Mesendoderm (in vitro differentiated cells): ENCODE results near the gene DAAM1.

Experiments
- DNase-seq: peaks from one replicate; pipeline ENCODE4 v3.0.0; 2013
- H2AK5ac ChIP-seq: 2 replicates; pipeline ENCODE4 v1.6.1; 2013; ENCODE audit warnings: low read length, inconsistent platforms
- H2BK120ac ChIP-seq: 2 replicates; pipeline ENCODE4 v1.6.1; 2013; ENCODE audit warnings: low read depth, mild to moderate bottlenecking, low read length, moderate library complexity, mixed read lengths
- H2BK15ac ChIP-seq: replicated peaks from 2 replicates; pipeline ENCODE4 v1.6.1; 2013; ENCODE audit warnings: low read depth, mild to moderate bottlenecking, moderate library complexity
- H2BK5ac ChIP-seq: 2 replicates; pipeline ENCODE4 v1.6.1; 2013; ENCODE audit warnings: low read length, inconsistent platforms
- H3K18ac ChIP-seq: 2 replicates; pipeline ENCODE4 v1.6.1; 2013; ENCODE audit warnings: mild to moderate bottlenecking, low read length, mixed read lengths
- H3K23ac ChIP-seq: one replicate; pipeline ENCODE4 v1.6.1; 2013; ENCODE audit warnings: low read length
- H3K27ac ChIP-seq: 2 replicates; pipeline ENCODE4 v1.5.1; 2013; ENCODE audit warnings: low read depth, mild to moderate bottlenecking, inconsistent platforms, low read length, moderate library complexity
- H3K27me3 ChIP-seq: 2 replicates; pipeline ENCODE4 v1.6.1; 2013; ENCODE audit warnings: low read length, control low read depth, mild to moderate bottlenecking, inconsistent platforms; ENCODE audit not compliant: insufficient read depth, poor library complexity
- H3K36me3 ChIP-seq: 2 replicates; pipeline ENCODE4 v1.6.1; 2013; ENCODE audit warnings: low read length, inconsistent platforms; ENCODE audit not compliant: control insufficient read depth, insufficient read depth
- H3K4ac ChIP-seq: one replicate; pipeline ENCODE4 v1.6.1; 2013; ENCODE audit warnings: low read depth, mild to moderate bottlenecking, low read length, moderate library complexity
- H3K4me1 ChIP-seq: 2 replicates; pipeline ENCODE4 v1.6.1; 2013; ENCODE audit warnings: low read depth, low read length, inconsistent platforms; ENCODE audit not compliant: control insufficient read depth
- H3K4me2 ChIP-seq: 2 replicates; pipeline ENCODE4 v1.6.1; 2013; ENCODE audit warnings: low read length
- H3K4me3 ChIP-seq: 2 replicates; pipeline ENCODE4 v1.5.1; 2013; ENCODE audit warnings: mild to moderate bottlenecking, low read length
- H3K56ac ChIP-seq: one replicate; pipeline ENCODE4 v1.6.1; 2013; ENCODE audit warnings: low read length
- H3K79me1 ChIP-seq: 2 replicates; pipeline ENCODE4 v1.6.1; 2013; ENCODE audit warnings: low read length, inconsistent platforms
- H3K79me2 ChIP-seq: 2 replicates; pipeline ENCODE4 v1.6.1; 2013; ENCODE audit warnings: mild to moderate bottlenecking, low read length; ENCODE audit not compliant: control insufficient read depth, insufficient read depth
- H3K9ac ChIP-seq: 2 replicates; pipeline ENCODE4 v1.6.1; 2013; ENCODE audit warnings: low read length, inconsistent platforms
- H4K5ac ChIP-seq: one replicate; pipeline ENCODE4 v1.6.1; 2013; ENCODE audit warnings: low read length
- H4K8ac ChIP-seq: one replicate; pipeline ENCODE4 v1.6.1; 2013; ENCODE audit warnings: low read depth, mild to moderate bottlenecking, control low read depth, low read length, moderate library complexity
- WGBS: extraction: QIAGEN DNeasy Blood & Tissue Kit; methylation state at CpG from one replicate; pipeline ENCODE4 v1.1.7; 2013; ENCODE audit warnings: low lambda C conversion rate, missing lambda C conversion rate; ENCODE audit not compliant: insufficient coverage; ENCODE audit errors: extremely low coverage; 5-methylcytosine and 5-hydroxymethylcytosine counted together

Gene DAAM1

GRCh38 chr14:59221568-59221967, 33.1 kb downstream of the DAAM1 start:
- H3K79me2 ChIP-seq, result peaks cover 3% of the 10 kb centered on the region
- no peak overlapping the region for H3K4ac ChIP-seq
- H4K5ac ChIP-seq, result no peak overlapping the region
- H3K4me1 ChIP-seq, result no peaks in the 10 kb centered on the region
- H4K8ac ChIP-seq, result no peak overlapping the region
- no peak overlapping the region for H3K23ac ChIP-seq
- no CpG with 5 or more reads among the region's 2 CpGs for WGBS
- H2BK5ac ChIP-seq, result no peak overlapping the region
- H3K27ac ChIP-seq, result no peak overlapping the region
- no peak overlapping the region for H2BK120ac ChIP-seq
- DNase-seq, result no peak
- H3K56ac ChIP-seq, result no peak overlapping the region
- no peak overlapping the region for H2BK15ac ChIP-seq
- H3K9ac ChIP-seq, result no peak overlapping the region
- no peak overlapping the region for H3K18ac ChIP-seq
- no peak overlapping the region for H3K4me2 ChIP-seq
- no peaks in the 10 kb centered on the region for H3K36me3 ChIP-seq
- no peak overlapping the region for H2AK5ac ChIP-seq
- H3K79me1 ChIP-seq, result peaks cover 19% of the 10 kb centered on the region
- no peak overlapping the region for H3K4me3 ChIP-seq
- H3K27me3 ChIP-seq, result no peaks in the 10 kb centered on the region

- no peak overlapping the region for H2BK15ac ChIP-seq
These were observed 35.9 kb downstream of the DAAM1 start for GRCh38 chr14:59224341-59224740.

GRCh38 chr14:59225281-59225680, 36.8 kb downstream of the DAAM1 start:
- Histone ChIP-seq H3K27me3 (no peaks in the 10 kb centered on the region), H3K4me2 (no peak overlapping the region), H3K9ac (no peak overlapping the region), H3K36me3 (no peaks in the 10 kb centered on the region), H4K5ac (no peak overlapping the region), H3K18ac (no peak overlapping the region), H2AK5ac (no peak overlapping the region), H3K56ac (no peak overlapping the region), H4K8ac (no peak overlapping the region), H3K23ac (no peak overlapping the region), H3K4me3 (no peak overlapping the region), H2BK15ac (no peak overlapping the region), H3K79me1 (peaks cover 18% of the 10 kb centered on the region), H2BK120ac (no peak overlapping the region), H3K27ac (no peak overlapping the region), H2BK5ac (no peak overlapping the region), H3K79me2 (peaks cover 3% of the 10 kb centered on the region), H3K4ac (no peak overlapping the region), H3K4me1 (no peaks in the 10 kb centered on the region)
- no peak for DNase-seq
- WGBS, result no CpG with 5 or more reads among the region's 2 CpGs

More at GRCh38 chr14:59224341-59224740, 35.9 kb downstream of the DAAM1 start:
- H3K4me1 ChIP-seq, result no peaks in the 10 kb centered on the region
- H4K8ac ChIP-seq, result no peak overlapping the region
- H2AK5ac ChIP-seq, result no peak overlapping the region
- H3K18ac ChIP-seq, result no peak overlapping the region
- H3K79me1 ChIP-seq, result peaks cover 19% of the 10 kb centered on the region
- no peak overlapping the region for H3K56ac ChIP-seq
- no peaks in the 10 kb centered on the region for H3K36me3 ChIP-seq
- no peak for DNase-seq
- no peak overlapping the region for H3K4ac ChIP-seq
- no CpG with 5 or more reads among the region's 3 CpGs for WGBS
- H3K9ac ChIP-seq, result no peak overlapping the region
- no peak overlapping the region for H2BK120ac ChIP-seq
- H2BK5ac ChIP-seq, result no peak overlapping the region
- H3K27ac ChIP-seq, result no peak overlapping the region
- no peak overlapping the region for H3K4me2 ChIP-seq
- no peaks in the 10 kb centered on the region for H3K27me3 ChIP-seq
- no peak overlapping the region for H3K4me3 ChIP-seq
- H3K23ac ChIP-seq, result no peak overlapping the region
- no peak overlapping the region for H4K5ac ChIP-seq
- peaks cover 3% of the 10 kb centered on the region for H3K79me2 ChIP-seq

GRCh38 chr14:59228421-59228820, 40.0 kb downstream of the DAAM1 start:
- no peak overlapping the region for H2BK5ac ChIP-seq
- WGBS, result no CpG with 5 or more reads among the region's 3 CpGs
- no peaks in the 10 kb centered on the region for H3K79me2 ChIP-seq
- H3K4me2 ChIP-seq, result no peak overlapping the region
- H3K9ac ChIP-seq, result no peak overlapping the region
- H3K4ac ChIP-seq, result no peak overlapping the region
- H3K4me1 ChIP-seq, result no peaks in the 10 kb centered on the region
- no peak overlapping the region for H2AK5ac ChIP-seq
- H3K36me3 ChIP-seq, result no peaks in the 10 kb centered on the region
- H3K56ac ChIP-seq, result no peak overlapping the region
- no peak overlapping the region for H3K4me3 ChIP-seq
- H4K5ac ChIP-seq, result no peak overlapping the region
- peaks cover 9% of the 10 kb centered on the region for H3K79me1 ChIP-seq
- H3K27me3 ChIP-seq, result no peaks in the 10 kb centered on the region
- no peak overlapping the region for H3K18ac ChIP-seq
- no peak overlapping the region for H2BK15ac ChIP-seq
- H2BK120ac ChIP-seq, result no peak overlapping the region
- no peak for DNase-seq
- no peak overlapping the region for H3K23ac ChIP-seq
- no peak overlapping the region for H3K27ac ChIP-seq
- H4K8ac ChIP-seq, result no peak overlapping the region

- Histone ChIP-seq H3K18ac (no peak overlapping the region), H3K79me1 (peaks cover 5% of the 10 kb centered on the region), H3K36me3 (no peaks in the 10 kb centered on the region), H2BK120ac (no peak overlapping the region), H4K5ac (no peak overlapping the region), H3K4me2 (no peak overlapping the region), H4K8ac (no peak overlapping the region), H3K9ac (no peak overlapping the region), H2AK5ac (no peak overlapping the region), H3K79me2 (no peaks in the 10 kb centered on the region), H2BK5ac (no peak overlapping the region), H3K4me1 (no peaks in the 10 kb centered on the region), H3K27ac (no peak overlapping the region), H3K4ac (no peak overlapping the region), H3K56ac (no peak overlapping the region), H3K23ac (no peak overlapping the region), H3K27me3 (no peaks in the 10 kb centered on the region), H3K4me3 (no peak overlapping the region), H2BK15ac (no peak overlapping the region)
- WGBS, result no CpG with 5 or more reads among the region's 3 CpGs
- DNase-seq, result no peak
These were observed 41.4 kb downstream of the DAAM1 start for GRCh38 chr14:59229653-59230406.

GRCh38 chr14:59236195-59236594, 47.7 kb downstream of the DAAM1 start:
- Histone ChIP-seq H3K18ac (no peak overlapping the region), H3K23ac (no peak overlapping the region), H3K36me3 (no peaks in the 10 kb centered on the region), H3K4me3 (no peak overlapping the region), H3K56ac (no peak overlapping the region), H2AK5ac (no peak overlapping the region), H3K9ac (no peak overlapping the region), H2BK5ac (no peak overlapping the region), H2BK120ac (no peak overlapping the region), H3K79me1 (peaks cover 8% of the 10 kb centered on the region), H4K5ac (no peak overlapping the region), H3K4me2 (no peak overlapping the region), H2BK15ac (no peak overlapping the region), H4K8ac (no peak overlapping the region), H3K4me1 (no peaks in the 10 kb centered on the region), H3K4ac (no peak overlapping the region), H3K79me2 (no peaks in the 10 kb centered on the region), H3K27ac (no peak overlapping the region), H3K27me3 (no peaks in the 10 kb centered on the region)
- no CpG with 5 or more reads among the region's 4 CpGs for WGBS
- no peak for DNase-seq
